Stimulated activated CD8-positive, alpha-beta memory T cell treated with anti-CD3 and anti-CD28 coated beads, Interleukin-12 subunit alpha, Interleukin-12 subunit beta, amount 100 ng/mL, for 24 hours (primary cell): ENCODE data around the gene RAET1E.
"Not testable (repeated sequence)": the region's sequence is repeated elsewhere in the genome, so short reads cannot be mapped to it uniquely, and the experiment has no call there.

Source experiments
- DNase-seq: peaks from one replicate; pipeline ENCODE4 v3.0.0-alpha.2; 2020; ENCODE audit errors: extremely low read depth

RAET1E gene

DNA sequence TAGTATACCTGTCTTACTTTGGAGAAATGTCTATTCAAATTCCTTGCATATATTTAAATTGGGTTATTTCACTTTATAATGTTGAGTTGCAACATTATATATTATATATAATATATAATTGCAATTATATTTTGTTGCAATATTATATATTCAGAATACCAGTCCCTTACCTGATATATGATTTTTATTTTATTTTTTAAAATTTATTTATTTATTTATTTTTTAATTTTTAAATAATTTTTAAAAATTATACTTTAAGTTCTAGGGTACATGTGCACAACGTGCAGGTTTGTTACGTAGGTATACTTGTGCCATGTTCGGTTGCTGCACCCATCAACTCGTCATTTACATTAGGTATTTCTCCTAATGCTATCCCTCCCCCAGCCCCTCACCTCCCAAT, 29.1 kb upstream of the RAET1E start:
- not testable (repeated sequence) for DNase-seq

DNA sequence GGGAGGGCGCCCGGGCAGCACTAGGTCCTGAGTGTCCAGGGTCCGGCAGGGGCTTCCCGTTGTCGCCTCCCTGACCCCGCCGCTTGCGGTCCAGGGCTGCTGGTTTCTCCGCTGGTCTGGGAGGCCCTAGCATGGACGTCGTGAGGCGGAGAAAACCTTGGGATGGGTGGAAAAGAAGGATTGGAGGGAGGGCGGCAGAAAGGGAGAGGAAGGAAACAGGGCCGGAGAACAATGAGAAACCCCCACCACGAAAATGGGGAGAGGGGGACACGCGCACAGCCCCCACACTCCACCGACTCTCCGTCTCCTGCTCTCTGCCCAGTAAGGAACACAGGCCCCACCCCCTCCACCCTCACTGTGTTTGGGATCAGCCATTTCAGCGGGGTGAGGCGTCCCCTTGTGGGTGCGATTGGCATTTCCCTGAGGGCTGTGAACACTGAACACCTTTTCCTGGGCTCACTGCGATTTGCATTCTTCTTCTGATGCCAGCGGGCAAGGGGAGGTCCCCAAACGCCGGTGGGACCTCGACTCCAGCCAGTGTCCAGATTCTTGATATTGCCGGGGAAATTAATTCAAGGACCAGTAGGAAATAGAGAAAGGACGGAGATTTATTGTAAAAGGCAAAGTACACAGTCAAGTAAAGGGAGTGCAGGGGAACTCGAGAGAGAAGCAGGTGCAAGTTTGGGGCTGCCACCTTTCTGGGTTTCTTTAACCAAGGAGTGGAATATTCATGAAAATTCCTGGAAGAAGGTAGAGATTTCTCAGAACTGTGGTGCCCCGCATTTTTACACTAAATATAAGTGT, 28.3 kb upstream of the RAET1E start:
- DNase-seq: peak; percentile 53

DNA sequence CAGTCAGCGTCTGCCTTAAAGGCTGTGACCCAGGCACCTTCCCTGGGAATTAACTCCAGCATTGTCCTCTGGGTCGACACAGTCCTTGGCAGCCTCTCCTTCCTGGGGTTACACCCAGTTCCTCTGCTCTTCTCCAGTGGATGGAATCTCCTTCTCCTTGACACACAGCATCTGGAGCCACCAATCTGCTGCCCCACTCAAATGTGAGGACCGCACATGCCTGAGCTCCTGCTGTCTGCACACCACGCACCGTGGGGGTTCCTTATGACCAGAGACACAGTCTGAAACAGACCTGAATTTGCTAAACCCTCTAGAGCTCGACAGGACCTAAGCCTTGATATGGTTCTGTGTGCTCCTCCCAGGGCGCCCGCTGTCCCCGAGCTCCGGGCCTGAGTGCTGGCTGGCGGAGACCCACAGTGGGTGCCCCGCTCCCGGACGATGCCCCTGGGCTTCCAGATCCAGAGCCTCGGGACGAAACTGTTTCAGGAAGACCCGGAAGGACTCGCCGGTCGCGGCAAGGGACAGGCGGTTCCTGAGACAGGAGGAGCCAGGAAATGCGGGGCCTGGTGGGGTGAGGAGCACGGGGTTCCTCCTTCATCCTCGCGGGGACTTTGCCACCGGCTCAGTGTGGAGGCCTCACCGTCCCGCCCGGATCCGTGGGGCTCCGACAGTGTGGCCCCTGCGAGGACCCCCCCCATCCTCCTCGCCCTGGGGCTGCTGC, 27.5 kb upstream of the RAET1E start:
- DNase-seq: no peak

DNA sequence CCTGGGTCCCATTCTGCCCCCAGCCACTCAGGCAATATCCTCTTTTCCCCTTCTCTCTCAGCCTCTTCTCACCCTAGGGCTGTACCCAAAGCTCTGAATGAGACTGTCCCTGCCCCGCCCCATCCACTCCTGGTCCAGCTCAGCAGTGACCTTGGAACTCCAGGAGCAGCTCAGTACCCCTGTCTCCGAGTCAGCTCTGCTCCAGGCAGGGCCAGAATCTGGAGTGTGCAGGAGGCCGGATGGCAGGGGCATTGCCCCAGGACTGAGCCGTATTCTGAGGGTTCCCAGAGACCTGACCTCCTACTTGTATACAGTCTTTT, 27.0 kb upstream of the RAET1E start:
- no peak for DNase-seq

DNA sequence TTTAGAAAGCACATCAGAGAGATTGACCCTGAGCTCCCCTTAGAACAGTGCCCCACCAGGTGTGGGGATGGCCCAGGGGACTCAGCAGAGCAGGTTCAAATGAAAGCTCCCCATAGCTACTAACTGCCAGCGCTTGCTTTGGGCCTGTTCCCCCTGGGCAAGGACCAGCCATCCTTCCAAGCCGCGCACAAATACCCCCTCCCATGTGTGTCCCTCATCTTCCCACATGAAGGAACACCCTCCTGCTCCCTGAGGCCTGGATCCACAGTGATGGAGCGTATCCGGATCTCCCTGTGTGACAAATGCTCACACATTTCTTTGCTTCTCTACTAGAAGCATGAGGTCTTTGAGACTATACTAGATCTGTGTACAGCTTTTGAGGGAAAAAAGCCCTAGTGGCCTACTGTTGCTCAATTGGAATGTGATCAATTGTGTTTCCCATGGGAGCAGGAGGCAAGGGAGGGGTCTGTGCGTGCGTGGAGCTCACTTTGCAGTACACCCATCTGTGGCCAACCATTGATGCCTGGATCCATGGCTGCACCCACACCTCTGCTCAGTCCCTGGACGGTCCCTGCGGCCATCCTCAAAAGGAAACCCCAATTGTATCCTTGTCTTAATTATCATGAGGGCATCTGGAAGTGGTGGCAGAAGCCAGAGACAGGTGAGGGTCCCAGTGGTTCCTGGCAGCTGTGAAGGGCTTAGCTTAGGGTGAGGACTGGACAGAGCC, 26.5 kb upstream of the RAET1E start:
- DNase-seq: no peak

DNA sequence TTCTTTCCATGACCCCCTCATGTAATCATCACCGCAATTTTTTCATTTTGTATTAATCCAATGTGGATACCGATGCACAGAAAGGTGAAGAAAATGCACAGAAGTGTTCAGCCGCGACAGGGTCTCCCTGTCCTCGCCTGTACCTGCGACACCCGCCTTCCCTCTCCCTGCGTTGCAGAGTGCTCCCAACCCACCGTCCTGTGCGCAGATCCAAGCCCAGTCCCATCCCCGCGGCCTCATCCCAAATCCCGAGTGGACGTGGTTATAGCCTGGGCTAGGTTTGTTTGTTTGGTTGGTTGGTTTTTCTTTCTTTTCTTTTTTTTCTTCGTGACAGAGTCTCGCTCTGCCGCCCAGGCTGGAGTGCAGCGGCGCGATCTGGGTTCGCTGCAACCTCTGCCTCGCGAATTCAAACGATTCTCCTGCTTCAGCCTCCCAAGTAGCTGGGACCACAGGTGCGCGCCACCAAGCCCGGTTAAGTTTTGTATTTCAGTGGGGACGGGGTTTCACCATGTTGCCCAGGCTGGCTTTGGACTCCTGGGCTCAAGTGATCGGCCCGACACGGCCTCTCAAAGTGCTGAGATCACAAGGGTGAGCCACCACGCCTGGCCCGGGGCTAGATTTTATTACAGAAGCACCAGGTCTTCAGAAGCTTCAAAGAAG, 25.5 kb upstream of the RAET1E start:
- DNase-seq: no peak

DNA sequence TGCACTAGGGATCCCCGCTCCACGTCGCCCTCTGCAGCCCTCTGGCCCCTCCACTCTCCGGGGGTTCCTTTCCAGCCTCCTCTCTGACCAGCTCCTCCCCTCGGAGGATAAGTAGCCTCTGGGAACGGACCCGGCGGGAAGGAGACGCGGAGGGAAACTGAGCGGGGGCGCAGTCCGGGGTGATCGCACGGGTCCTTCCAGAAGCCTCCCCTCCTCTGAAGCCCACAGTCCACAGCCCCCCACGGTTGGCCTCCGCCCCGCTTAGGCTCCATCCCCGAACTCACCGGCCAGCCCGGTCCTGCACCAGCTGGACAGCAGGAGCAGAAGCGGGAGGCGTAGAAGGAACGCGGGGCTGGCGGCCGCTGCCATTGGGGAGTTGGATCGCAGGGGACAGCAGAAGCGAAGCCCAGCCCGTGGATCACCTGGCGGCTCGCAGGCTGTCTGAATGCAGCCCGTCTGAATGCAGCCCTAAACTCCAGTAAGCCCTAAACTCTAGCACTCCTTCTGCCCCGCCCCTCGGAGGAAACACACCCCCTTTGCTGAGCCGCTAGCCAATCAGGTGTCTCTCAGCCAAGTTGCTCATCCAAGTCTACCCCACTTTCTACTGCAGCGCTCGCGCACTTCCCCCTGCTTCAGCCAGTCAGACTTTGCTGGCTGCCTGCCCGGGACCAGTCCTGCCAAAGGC, 24.9 kb upstream of the RAET1E start, which contains the start of gene RAET1G:
Gene RAET1G (minus strand): TSS at position 480 of the 685 bp plus-strand sequence. CDS start 111 bp downstream, at position 369.
- DNase-seq: peak; percentile 60

DNA sequence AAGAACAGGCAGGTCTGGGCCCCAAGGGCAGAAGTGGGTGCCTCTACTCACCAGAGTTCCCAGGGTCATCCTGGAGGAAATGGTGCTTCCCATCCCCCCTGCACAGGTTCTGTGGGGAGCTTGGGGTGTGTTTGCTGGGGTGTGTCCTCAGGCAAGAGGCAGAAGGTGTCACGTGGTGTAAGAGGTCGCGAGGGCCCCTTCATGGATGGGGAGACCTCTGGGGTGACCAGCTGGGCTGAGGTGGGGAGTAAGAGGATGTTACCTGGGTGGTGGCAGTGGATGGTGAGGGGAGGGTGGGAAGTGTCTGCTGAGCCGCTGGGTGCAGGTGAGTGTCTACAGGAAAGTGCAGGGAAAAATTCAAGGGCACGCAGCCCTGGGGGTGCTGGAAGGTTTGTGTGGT, 24.2 kb upstream of the RAET1E start:
- DNase-seq: not testable (repeated sequence)

DNA sequence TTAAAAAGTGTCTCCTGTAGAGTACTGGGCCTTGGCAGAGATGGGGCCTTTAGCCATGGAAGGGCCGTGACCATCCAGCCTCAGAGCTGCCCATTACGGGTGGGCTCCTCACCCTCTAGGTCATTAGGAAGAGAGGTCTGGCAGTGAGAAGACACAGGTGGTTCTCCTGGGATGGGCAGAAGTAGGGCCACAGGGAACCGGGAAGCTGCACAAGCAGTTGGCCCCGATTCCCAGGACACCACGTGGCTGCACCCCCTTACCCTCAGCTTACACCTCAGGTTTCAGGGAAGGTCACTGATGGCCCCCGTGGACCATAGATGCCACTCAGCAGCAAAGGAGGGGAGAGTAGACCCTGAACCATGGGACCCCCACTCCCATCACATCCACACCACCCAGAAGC, 23.4 kb upstream of the RAET1E start:
- no peak for DNase-seq

DNA sequence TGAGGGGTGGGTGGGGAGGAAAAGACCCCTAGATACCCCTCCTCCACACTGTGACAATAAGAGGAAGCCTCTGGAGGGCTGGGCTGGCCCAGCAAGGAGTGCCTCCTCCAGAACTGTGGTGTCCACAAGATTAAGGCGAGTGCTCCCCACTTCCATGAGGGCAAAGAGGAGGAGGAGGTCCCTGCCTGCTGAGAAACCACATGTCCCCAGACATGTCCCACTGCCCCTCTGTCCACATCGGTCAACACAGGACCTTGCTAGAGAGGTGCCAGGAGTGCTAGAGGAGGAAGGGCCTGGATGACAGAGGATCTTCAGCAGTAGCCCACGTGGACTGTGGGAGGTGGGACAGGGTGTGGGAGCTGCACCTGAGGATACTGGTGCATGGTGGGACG, 21.9 kb upstream of the RAET1E start:
- DNase-seq: no peak

DNA sequence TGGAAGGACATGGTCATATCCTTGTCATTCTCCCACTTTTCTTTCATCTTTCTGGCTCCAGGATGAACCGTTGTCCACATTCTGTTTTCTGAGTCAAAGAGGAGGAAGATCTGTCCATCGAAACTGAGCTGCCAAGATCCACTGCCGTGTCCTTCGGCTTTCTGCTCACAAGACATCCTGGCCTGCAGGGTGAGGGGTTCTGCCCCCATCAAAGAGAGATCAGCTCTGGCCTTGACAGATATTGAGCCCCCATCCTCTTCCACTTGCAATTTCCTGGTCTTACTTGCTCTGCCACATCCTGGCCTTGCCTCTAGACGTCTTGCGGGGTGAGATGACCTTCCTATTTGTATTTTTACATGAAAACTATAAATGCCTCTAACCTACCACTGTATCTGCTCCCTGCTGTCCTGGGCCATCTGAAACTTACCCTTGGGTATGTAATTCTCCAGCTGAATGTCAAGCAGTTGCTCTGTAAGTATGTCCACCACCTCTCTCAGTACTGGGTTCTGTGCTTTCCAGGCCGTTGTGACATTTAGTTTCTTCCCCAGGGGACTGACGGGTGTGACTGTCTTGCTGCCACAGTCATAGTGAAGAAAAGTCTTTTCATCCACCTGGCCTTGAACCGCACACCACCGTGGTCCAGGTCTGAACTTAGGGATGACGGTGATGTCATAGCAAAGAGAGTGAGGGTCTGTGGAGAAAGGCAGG, 21.4 kb upstream of the RAET1E start:
- not testable (repeated sequence) for DNase-seq

DNA sequence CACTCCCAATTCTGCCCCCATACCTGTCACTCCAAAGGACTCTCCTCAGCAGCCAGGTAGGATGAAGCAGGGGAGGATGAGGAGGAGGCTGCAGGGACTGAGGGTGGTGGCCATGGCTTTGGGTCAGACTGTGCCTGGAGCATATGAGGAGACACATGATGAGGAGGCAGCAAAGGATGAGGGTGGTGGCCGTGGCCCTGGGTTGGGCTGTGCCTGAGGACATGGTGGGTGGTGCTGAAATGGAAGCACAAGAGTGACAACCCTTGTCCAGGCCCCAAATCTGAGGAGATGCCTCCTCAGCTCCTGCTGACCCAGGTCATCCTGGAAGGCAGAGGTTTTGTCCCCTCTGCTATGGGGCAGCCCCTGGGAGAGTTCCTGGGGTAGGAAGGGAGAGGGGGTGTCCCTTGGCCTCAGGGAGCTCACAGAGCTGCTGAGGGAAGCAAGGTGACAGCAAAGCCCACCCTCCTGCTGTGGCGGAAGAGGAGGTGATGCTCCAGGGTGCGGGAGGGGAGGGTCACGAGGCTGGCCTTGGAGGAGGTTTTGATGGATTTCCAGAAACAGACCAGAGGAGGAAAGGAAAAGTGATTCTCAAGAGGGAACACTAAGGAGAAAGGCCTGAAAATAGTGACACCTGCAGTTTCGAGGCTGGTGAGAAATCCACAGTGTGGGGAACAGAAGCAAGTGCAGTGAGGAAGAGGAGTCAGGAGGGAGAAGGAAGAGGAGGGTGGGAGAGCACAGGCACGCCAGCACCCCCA, 20.4 kb upstream of the RAET1E start:
- DNase-seq: no peak

DNA sequence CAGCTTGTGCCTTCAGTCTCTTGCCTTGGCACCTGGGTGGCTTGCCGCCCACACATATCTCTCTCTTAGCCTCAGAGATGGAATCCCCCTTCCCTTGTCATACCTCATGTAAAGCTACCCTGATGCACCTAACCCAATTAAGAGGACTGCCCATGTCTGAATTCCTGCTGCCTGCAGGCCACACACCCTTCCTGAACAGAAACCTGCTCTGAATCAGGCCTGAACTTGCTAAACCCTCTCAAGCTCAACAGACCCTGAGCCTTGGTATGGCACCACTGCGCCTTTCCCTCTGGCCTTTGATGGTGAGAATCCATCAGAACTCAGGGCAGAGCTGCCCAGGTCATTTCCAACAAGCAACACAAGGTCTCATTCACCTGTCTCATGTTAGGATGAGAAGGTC, 19.8 kb upstream of the RAET1E start:
- DNase-seq: no peak

DNA sequence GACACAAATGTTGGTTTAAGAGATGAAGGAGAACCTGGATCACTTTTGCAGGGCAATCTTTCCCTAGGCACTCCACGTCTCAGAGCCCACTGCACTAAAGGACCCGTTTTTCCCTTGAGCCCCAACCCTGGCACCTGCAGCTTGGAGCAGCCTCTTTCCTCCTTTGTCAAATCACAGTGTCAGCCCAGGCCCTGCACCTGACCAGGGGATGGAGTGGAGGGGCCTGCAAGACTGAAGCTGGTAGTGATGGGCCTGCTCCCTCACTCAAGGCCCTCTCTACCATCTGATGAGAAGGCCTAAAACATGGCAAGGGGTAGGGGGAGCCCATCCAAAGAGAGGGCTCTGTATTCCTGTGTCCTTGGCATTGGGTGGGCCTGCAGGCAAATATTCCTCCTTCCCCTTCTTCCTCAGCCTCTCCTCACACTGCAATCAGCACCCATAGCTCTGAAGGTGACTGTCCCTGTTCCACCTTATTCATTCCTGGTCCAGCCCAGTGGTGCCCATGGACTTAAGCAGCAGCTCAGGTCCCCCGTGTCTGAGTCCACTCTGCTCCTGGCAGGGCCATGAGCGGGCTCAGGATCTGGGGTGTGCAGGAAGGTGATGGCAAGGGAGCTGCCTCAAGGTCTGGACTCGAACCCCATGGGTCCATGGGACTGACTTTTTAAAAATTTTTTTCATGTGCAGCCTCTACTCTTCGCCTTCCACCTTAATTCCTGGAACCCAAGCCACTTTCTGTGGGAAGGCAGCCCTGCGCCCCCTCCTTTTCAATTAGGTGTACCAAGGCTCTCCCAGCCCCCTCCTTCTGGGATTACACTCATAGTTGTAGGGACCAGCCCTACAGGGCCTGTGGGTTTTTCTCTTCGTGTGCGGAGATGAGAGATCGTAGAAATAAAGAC, 18.3 kb upstream of the RAET1E start:
- no peak for DNase-seq

DNA sequence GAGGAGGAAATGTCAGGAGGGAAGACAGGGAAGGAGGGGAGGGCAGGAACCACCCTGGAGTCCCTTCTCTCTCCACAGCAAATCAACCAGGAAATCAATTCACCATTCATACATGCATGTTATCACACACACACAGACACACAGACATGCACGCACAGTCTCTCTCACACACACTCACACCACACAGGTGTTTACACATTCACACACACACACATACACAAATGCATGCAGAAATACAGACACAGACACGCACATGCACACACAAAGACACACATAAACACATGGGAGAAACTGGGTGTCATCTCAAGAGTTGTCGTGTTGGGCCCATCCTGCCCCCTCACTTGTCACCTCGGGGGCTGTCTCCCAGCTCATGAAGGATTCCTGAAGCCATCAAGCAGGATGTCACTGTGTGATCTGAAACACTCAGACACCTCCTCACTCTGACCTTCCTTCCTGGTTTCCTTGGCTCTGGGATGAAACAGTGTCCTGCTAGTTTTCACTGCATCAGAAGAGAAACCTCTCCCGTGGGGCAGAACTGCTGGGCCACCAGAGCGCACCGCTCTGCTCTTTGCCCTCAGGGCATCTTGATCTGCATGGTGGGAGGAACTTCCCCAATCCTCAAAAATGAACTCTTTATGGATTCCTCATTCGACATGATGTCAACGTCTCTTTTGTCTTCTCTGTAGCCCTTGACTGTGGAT, 15.8 kb upstream of the RAET1E start:
- DNase-seq: no peak

DNA sequence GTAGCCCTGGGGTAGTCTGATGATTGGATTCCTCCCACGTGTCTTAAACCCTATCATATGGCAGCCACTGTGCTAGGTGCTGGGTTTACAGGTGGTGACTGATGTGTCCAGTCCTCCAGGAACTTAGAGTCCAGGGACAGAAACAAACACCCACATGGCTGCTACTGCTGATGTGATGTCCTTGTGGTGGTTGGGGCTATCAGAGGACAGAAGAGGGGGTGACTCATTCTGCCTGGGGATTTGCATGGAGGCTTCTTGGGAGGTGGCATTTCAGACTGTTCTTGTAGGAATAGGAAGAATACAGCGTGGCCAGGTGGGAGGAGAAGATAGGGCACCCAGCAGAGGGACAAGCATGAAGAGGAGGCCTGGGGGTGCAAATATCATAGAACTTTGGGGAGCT, 15.2 kb upstream of the RAET1E start:
- DNase-seq: no peak

DNA sequence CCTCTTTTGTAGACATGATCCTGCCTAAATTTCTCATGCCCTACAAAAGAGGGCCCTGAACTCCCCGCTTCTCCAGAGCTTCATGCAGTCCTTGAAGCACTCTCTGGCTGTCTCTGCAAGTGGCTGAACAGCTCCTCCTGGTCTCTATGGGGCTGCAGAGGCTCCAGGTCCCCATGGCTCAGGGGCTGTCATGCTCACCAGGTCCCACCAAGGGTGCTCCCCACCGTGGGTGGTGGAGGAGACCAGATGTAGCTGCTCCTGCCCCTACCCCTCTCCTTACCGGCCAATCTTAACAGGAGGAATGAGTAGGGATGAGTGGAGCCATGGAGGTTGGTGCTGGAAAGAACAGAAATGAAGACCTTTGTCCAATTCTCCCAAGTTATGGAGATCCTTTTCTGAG, 14.8 kb upstream of the RAET1E start:
- DNase-seq: not testable (repeated sequence)

DNA sequence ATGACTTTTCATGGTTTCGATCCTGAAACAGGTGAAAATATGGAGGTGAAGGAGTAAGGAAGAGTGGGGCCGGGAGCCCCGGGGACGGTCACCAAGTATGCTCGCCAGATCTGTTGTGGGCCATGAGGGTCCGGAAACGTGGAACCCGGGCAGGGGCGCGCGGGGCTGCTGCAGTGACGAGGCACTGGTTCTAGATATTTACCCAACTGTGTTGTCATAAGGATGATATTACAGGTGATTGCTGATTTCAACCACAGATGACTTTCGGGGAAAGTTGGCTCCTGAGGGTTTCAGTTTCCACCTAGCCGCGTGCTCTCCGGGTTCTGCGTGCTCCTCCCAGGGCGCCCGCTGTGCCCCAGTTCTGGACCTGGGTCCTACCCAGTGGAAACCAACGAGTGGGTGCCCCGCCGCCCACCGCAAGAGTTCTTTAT, 12.8 kb upstream of the RAET1E start:
- DNase-seq: no peak
